HepG2 (cell line): ENCODE measurements around the gene AFDN.

Source experiments
- BHLHE40 ChIP-seq: IDR thresholded peaks from 2 replicates; pipeline ENCODE4 v1.6.1; 2011; ENCODE audit warnings: low read length, improper control_type of control experiment
- CTCF ChIP-seq: sonication (generic); formaldehyde crosslinking; IDR thresholded peaks from 2 replicates; pipeline ENCODE4 v1.5.0; 2020; ENCODE audit warnings: mild to moderate bottlenecking, missing genetic modification reagents, moderate library complexity
- EZH2 ChIP-seq: conservative IDR thresholded peaks from 2 replicates; pipeline ENCODE4 v1.6.1; 2012; ENCODE audit warnings: mild to moderate bottlenecking, low read depth, low read length, moderate library complexity
- FOXO4 ChIP-seq: sonication (generic); formaldehyde crosslinking; conservative IDR thresholded peaks from 2 replicates; pipeline ENCODE4 v1.8.1; 2023; ENCODE audit warnings: missing genetic modification reagents
- KLF6 ChIP-seq: IDR thresholded peaks from 2 replicates; pipeline ENCODE4 v1.8.0; 2016; ENCODE audit warnings: missing biosample characterization, missing genetic modification reagents
- POLR2A ChIP-seq, 2 experiments: IDR thresholded peaks; 2 replicates each; pipeline ENCODE4 v1.6.1; 2011; ENCODE audit warnings: low read depth in 2 of 2, low read length in 2 of 2, mild to moderate bottlenecking in 1 of 2, moderate library complexity in 1 of 2; ENCODE audit not compliant: insufficient read depth in 1 of 2
- SP1 ChIP-seq, 2 experiments: fragments of 450-650 bp in 1 of 2; sonication (generic) in 1 of 2; formaldehyde crosslinking in 1 of 2; IDR thresholded peaks; 2 replicates each; pipeline versions ENCODE4 v1.4.0 to v1.6.1; 2016 to 2020; ENCODE audit warnings: missing genetic modification reagents in 1 of 2
- ZNF740 ChIP-seq: sonication (generic); formaldehyde crosslinking; IDR thresholded peaks from 2 replicates; pipeline ENCODE4 v1.4.0; 2020; ENCODE audit warnings: missing genetic modification reagents

- TF ChIP-seq KLF6: no peak
- no peak for TF ChIP-seq BHLHE40
- no peak for TF ChIP-seq CTCF (CRISPR knock-in tag)
- TF ChIP-seq EZH2: no peak
- TF ChIP-seq SP1 (IDR thresholded peaks at IDR 0.05): no peak
- TF ChIP-seq SP1 (CRISPR knock-in tag; IDR thresholded peaks at IDR 0.05): no peak
- TF ChIP-seq FOXO4: no peak
- no peak for TF ChIP-seq ZNF740 (CRISPR knock-in tag)
- no peak for TF ChIP-seq POLR2A (IDR thresholded peaks at IDR 0.05; ENCODE audit: insufficient read depth in 1 of 2, low read depth in 2 of 2, low read length in 2 of 2)
Observed at GRCh38 chr6:167801263-167801662, 25.4 kb upstream of the AFDN start.
